Inflammatory macrophage treated with lipopolysaccharide for 1 hour (primary cell): ENCODE results near the gene PXMP2.

Experiments
- DNase-seq, 2 donors: peaks; one replicate each; pipeline ENCODE4 v3.0.0-alpha.2; 2020 to 2022

Gene PXMP2

DNA sequence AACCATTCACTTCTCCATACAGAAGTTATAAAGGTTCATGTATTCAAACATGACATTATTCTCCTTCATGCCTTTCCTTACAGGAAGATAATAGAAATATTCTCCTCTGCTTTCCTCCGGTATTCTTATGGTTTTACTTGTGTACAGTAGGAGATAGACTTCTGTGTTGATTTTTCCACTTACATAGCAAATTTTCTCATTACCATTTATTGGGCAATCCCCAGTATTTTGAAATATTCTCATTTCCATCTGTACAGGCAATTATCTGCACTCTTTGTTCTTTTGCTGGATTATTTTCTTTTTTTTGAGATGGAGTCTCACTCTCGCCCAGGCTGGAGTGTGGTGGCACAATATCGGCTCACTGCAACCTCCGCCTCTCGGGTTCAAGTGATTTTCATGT, 11.0 kb downstream of the PXMP2 start:
- DNase-seq, result peak; percentile 46 to 73

DNA sequence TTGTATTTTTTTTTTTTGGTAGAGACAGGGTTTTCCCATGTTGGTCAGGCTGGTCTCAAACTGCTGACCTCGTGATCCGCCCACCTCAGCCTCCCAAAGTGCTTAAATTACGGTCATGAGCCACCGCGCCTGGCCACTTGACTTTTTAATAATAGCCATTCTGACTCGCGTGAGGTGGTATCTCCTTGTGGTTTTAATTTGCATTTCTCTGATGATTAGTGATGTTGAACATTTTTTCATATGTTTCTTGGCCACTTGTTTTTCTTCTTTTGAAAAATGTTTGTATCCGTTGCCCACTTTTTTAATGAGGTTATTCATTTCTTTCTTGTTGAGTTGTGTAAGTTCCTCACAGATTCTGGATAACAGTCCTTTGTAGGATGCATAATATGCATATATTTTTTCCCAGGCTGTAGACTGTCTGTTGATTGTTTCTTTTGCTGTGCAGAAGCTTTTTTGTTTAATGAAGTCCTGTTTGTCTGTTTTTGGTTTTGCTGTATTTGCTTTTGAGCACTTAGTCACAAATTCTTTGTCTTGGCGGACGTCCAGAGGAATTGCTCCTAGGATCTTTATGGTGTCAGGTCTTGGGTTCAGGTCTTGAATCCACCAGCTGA, 12.9 kb downstream of the PXMP2 start:
- peak; percentile 38 to 71 for DNase-seq

GRCh38 chr12:132702640-132703039, 15.3 kb downstream of the PXMP2 start:
- no peak for DNase-seq

GRCh38 chr12:132703641-132704040, 16.3 kb downstream of the PXMP2 start:
- DNase-seq, result no peak

DNA sequence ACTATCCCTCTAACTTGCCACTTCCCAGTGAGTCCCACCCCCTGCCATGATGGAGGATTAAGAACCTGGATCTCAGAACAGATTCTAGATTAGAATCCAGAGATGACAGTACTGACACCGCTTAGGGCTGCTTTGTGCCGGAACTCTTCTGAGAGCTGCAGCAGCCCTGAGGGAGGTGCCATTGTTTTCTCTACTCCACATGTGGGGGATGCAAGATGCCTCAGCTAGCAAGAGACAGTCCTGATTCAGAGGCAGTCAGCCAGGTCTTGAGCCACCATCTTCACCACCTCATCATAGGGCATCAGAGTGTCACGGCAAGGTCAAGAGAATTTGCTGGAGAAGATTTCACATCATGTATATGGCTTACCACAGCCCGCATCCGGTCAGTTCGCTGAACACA, 19.9 kb downstream of the PXMP2 start:
- DNase-seq, result no peak

DNA sequence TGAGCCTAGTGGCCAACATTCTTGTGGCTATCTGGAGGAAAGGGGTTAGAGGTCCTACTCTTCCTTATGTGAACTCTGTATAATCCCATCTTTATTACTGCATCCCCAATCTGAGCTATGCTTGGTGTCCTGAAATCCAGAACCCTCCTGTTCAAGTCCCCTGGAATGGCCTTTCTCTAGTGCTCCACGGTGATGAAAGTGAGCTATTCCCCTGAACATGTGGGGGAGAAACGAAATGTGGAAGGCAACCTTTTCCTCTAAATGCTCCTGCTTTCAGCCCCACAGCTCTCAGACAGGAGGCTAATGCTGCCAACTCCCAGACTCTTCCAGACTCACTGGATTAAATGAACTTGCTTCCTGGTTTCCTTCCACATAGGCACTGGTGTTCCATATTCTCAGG, 20.8 kb downstream of the PXMP2 start:
- DNase-seq, result no peak

DNA sequence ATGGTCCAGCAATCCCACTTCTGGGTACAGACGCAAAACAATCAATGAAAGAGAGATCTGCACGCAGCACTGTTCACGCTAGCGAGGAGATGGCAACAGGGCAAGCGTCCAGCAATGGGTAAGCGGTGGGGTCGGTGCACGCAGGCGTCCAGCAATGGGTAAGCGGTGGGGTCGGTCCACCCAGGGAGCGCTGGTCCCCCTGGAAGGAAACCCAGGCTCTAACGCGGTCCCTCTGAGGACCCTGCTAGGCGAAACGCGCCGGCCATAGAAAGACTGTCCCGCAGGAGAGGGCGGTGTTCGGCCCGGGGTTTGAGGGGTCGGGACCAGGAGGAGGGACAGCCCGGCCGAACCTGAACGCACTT, 22.6 kb downstream of the PXMP2 start:
- no peak for DNase-seq

DNA sequence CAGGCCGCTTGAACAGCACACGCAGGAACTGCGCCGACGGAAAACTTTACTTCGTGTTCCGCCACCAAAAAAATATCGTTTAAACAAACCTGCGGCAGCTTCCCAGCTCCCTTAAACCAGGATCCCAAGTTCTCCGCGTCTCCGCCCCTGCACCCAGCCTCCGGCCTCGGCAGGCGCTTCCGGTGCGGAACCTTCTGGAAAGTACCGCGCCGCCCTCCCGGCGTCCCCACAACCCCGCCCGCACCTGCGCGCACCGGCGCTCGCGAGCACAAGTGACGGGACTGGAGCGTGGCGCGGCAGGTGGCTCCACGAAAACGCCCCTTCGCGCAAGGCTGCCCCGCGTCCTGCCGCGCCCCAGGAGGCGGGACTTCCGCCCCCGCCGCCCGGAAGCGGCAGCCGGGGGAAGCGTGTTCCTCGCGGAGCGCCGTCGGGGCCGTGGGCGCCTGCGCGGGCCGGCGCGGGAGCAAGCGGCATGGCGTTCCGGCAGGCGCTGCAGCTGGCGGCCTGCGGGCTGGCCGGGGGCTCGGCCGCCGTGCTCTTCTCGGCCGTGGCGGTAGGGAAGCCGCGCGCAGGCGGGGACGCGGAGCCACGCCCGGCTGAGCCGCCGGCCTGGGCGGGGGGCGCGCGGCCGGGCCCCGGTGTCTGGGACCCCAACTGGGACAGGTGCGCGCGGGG, 23.2 kb downstream of the PXMP2 start, which contains the start of gene PGAM5:
Gene PGAM5, plus strand, starts transcription at position 438 of the 675 bp plus-strand sequence. Its CDS starts 35 bp downstream, at position 473.
- peak; percentile 80 to 84 for DNase-seq

GRCh38 chr12:132711080-132711843, 23.9 kb downstream of the PXMP2 start:
- peak in 1 of 2 donors; percentile 31 for DNase-seq

DNA sequence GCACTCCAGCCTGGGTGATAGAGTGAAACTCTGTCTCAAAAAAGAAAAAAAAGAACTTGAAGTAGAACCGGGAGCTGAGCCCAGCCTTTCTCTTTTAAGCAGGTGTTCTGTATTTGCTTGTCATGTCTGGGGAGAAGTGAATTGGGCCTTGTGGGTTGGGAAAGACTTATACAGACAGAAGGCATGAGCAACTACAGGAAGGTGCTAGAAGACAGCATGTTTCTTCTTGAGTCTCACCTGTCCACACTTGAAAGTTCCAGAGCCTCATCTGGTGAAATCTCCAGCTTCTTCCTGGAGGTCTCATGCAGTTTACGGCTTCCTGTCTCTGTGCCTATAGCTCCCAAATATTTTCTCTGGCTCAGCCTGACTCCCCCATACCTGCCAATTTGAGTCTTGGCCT, 25.7 kb downstream of the PXMP2 start:
- DNase-seq, result no peak

DNA sequence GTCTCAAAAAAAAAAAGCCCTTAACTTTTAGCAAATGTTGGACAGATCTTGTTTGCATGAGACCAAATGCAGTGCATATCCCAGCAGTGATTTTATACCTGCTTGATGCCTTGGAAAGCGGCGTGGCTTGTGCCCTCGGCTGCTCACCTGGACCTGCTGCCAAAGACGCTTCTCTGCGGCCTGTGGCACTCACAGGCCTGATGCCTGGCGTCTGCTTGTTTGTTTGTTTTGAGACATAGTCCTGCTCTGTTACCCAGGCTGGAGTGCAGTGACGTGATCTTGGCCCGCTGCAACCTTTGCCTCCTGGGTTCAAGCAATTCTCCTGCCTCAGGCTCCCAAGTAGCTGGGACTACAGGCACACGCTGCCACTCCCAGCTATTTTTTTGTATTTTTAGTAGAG, 28.5 kb downstream of the PXMP2 start:
- no peak for DNase-seq

GRCh38 chr12:132716356-132716755, 29.0 kb downstream of the PXMP2 start:
- DNase-seq, result no peak

DNA sequence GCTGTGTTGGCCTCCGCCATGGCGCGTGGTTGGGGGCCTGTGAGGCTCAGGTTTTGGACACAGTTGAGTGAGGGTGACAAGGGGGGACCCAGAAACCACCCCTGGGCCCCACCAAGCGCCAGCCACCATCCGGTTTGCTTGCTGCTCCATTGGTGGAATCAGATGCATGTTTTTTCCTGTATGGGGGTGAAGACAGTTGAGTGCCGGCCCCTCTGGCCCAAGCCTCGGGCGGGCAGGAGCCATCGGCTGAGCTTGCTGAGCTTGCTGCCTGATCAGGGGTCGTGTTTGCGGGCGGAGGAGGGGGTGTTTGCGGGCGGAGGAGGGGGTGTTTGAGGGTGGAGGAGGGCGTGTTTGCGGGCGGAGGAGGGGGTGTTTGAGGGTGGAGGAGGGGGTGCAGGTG, 29.6 kb downstream of the PXMP2 start:
- DNase-seq, result no peak

- DNase-seq, result no peak
Measured at GRCh38 chr12:132717531-132718387, 30.4 kb downstream of the PXMP2 start.

DNA sequence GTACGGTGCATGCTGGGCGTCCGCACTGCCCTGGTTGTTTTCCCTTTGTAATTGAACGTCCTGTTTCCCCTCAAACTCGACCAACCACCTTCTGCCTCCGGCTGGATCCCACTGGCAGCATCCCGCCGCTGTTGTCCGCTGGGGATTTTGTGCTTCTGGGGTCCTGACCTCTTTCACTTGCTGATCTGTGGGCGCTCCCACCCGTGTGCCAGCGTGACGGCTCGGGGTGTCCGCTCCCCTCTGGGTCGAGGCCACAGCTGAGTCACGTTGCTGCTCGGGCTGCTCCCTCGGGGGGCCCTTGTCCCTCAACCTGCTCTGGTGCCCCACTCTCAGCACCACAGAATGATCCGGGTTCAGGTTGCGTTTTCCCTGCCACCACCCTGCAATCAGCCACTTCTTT, 31.3 kb downstream of the PXMP2 start:
- no peak for DNase-seq

- DNase-seq, result no peak
Measured at GRCh38 chr12:132719141-132719953, 32.0 kb downstream of the PXMP2 start.

GRCh38 chr12:132719954-132720324, 32.6 kb downstream of the PXMP2 start:
- DNase-seq, result no peak

DNA sequence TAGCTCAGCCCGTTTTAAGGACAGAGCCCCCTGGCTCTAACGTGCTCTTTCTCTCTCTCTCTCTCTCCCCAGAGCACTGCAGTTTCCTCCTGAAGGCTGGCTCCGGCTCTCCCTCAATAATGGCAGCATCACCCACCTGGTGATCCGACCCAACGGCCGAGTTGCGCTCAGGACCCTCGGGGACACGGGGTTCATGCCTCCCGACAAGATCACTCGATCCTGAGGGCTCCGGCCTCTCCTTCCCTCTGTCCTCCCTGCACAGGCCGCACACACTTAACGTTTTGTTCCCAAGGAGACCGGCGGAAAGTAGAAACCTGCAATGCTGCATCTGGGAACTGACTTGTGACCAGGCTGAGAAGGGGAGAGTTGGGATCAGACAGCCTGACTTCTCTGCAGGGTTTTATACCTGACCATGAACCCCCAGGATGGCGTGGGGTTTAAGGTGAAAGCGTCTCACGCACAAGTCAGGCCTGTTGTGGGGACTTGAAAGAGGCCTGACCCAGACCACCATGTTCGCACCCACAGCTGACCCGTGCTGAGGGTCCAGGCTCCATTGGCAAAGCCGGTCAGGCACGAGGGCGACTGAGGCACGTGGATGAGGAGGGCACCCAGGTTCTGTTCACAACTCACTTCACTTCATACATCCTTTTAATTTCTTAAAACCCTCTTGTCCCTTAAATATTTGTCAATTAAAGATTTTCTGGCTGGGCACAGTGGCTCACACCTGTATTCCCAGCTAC, 33.4 kb downstream of the PXMP2 start:
- no peak for DNase-seq

DNA sequence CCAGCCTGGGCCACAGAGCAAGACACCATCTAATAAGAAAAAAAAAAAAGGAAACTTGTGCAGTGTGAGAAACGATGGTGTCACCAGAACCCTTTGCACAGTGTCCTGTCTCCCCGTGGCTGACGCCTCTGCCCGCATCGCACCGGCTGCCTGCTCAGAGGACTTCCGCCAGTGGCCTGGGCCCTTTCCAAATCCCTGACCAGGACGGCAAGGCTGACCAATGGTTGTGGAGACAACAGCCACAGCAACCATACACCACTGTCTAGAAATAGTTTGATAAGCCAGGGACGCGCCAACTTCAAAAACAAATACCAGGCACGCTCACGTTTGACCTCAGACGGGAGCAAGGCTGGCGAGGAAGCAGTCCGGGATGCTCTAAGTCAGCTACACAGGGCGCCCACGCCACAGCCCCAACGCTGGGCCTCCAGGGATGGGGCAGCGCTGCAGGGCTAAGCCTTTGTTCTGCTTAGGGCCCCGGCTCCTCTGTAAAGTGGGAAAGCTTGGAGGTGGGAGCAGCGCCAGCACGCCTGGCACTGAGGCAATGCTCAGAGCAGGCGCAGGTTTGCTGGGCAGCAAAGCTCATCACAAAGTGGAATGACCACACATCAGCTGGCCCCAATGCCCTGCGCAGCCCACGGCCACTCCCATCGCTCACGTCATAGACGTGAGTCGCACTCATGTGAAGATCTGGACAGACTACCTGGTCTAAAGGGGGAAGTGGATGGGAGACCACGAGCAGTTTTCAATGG, 35.8 kb downstream of the PXMP2 start:
- peak in 1 of 2 donors; percentile 57 for DNase-seq

- DNase-seq, result no peak
Measured at GRCh38 chr12:132723764-132724140, 36.4 kb downstream of the PXMP2 start.
